Retinal pigment epithelial cell (primary cell): ENCODE measurements around the gene DLGAP1.
A peak's percentile ranks its signal among the peaks of the same experiment; 100 is the strongest.

Source experiments
- DNase-seq: peaks from one replicate; pipeline ENCODE4 v3.0.0-alpha.2; 2010; ENCODE audit warnings: low read depth
- H3K4me3 ChIP-seq: 2 replicates; pipeline ENCODE4 v1.5.1; 2011; ENCODE audit warnings: mild to moderate bottlenecking, low read length, control low read depth, moderate library complexity
- TF ChIP-seq, protein P1 (sequence below): conservative IDR thresholded peaks from 2 replicates; pipeline ENCODE4 v1.5.1; 2011; ENCODE audit warnings: low read depth, low read length, control low read depth, inconsistent platforms

Gene DLGAP1

DNA sequence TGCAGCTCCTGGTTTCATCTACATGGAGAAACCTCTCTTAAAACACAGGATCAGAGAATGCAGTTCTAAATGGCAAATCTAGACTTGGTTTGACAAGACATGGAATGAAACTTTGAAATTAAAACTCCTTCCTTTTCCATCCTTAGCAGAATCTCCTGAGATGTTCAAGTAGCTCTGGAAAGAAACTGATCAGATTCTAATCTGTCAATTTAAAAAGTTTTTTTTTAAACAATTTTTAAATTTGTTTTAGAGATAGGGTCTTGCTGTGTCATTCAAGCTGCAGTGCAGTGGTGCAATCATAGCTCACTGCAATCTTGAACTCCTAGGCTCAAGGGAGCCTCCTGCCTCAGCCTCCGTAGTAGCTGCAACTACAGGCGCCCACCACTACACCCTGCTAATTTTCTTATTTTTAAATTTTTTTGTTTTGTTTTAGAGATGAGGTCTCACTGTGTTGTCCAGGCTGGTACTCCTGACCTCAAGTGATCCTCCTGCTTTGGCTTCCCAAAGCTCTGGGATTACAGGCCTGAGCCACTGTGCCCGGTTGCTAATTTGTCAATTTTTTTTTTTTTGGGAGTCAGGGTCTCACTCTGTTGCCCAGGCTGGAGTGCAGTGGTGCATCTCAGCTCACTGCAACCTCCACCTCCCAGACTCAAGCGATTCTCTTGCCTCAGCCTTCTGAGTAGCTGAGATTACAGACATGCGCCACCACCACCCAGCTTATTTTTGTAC lies 788.4 kb downstream of the DLGAP1 start:
- H3K4me3 ChIP-seq = no peak overlapping the region
- TF ChIP-seq, protein P1, sequence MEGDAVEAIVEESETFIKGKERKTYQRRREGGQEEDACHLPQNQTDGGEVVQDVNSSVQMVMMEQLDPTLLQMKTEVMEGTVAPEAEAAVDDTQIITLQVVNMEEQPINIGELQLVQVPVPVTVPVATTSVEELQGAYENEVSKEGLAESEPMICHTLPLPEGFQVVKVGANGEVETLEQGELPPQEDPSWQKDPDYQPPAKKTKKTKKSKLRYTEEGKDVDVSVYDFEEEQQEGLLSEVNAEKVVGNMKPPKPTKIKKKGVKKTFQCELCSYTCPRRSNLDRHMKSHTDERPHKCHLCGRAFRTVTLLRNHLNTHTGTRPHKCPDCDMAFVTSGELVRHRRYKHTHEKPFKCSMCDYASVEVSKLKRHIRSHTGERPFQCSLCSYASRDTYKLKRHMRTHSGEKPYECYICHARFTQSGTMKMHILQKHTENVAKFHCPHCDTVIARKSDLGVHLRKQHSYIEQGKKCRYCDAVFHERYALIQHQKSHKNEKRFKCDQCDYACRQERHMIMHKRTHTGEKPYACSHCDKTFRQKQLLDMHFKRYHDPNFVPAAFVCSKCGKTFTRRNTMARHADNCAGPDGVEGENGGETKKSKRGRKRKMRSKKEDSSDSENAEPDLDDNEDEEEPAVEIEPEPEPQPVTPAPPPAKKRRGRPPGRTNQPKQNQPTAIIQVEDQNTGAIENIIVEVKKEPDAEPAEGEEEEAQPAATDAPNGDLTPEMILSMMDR = no peak
- no peak for DNase-seq

DNA sequence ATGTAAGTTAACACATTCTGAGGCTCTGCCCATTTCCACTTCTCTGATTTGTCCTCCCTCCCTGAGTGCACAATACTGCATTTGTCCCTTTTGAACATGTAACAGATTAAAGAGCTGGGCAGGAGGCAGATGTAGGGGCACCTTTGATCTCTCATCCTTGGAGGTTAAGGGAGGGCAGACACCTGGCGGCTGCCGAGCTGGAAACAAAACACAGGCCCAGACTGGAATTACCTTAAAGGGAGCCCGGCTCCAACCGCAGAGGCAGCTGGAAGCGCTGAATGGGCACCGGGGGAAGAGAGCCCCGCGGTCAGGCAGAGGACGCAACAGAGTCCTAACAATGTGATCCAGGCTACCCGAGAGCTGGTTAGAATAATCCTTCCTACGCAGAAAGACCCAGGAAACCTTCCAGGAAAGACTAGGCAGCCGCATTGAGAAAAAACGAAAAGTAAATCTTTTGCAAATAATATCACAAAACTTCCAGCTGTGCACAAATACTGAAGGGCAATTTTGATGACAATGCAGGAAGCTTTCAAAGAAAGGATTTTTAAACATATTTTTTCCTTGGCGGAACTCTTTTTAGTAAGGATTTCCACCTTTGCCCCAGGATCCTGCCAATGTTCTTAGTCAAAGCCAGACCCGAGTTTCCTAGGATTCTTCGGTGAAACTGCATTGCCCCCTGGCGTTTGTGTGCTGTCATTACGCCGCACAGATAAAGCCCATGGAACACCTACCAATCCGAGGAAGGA lies 789.2 kb downstream of the DLGAP1 start:
- DNase-seq = peak; percentile 77
- TF ChIP-seq, protein P1 = peak; percentile 93
- peak overlapping the region; percentile 33 for H3K4me3 ChIP-seq

DNA sequence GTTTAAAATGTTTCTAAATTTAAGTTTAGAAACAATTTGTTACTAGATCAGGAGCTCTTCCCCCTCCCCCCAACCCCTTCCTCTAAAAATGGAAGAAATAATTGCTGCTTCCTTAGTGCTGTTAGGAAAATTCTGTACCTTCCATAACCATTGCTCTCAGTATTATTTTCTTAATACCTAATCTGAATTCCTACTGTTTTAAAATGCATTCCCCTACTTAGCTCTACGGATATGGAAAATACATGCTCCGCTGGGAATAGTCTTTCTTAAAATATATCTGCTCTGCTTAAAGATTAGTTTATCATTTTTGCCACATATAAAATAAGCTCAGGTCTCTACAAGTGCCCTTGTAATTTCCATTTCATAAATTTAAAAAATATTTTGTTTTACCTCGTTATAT lies 789.9 kb downstream of the DLGAP1 start:
- no peak overlapping the region for H3K4me3 ChIP-seq
- TF ChIP-seq, protein P1 = no peak

DNA sequence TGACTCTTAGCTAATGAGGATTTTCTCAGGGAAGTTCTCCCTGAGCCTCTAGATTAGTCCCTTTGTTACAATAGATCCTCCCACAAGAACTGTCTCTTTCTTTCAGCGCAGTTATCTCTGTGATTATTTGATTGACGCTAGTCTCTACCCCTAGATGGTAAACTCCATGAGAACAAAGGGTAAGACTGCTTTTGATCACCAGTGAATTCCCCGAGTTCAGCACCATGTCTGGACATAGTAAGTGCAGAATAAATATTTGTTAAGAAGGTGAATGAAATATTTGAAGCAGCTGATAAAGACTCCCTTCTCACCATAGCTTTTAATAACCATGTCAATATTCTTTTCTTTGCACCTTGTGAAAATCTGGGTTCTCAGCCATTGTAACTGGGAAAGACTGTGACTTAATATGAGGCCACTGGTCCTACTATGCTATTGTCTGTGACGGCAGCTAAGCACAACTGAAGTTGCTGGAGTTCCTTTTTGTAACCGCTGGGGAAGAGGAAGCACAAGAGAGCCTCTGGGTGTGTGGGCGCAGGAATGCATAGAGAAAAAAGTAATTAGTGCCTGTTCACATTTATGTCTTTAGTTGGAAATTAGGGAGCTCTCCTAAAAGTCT lies 790.4 kb downstream of the DLGAP1 start:
- TF ChIP-seq, protein P1 = peak; percentile 31
- DNase-seq = no peak
- no peak overlapping the region for H3K4me3 ChIP-seq

More for the DNA sequence above, 789.9 kb downstream of the DLGAP1 start:
- DNase-seq = no peak

DNA sequence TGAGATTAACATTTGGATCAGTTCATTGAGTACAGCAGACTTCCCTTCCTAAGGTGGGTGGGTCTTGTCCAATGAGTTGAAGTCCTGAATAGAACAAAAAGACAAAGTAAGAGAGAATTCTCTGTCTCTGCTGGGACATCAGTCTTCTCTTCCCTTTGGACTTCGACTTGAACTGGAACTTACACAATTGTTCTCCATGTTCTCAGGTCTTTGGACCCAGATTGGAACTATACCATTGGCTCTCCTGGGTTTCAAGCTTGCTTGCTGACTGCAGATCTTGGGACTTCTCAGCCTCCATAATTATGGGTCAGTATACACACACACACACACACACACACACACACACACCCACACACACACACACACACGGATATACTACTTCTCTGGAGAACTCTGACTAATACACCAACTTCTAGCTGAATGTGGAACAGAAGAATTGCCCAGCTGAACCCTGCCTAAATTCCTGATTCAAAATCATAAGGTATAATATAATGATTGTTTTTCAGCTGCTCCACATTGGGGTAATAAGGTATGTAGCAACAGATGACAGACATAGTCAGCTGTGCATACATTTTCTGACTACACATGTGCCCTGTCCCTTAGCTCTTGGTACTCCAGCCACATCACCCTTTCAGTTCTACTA lies 791.1 kb downstream of the DLGAP1 start:
- no peak overlapping the region for H3K4me3 ChIP-seq
- no peak for DNase-seq
- TF ChIP-seq, protein P1 = no peak

DNA sequence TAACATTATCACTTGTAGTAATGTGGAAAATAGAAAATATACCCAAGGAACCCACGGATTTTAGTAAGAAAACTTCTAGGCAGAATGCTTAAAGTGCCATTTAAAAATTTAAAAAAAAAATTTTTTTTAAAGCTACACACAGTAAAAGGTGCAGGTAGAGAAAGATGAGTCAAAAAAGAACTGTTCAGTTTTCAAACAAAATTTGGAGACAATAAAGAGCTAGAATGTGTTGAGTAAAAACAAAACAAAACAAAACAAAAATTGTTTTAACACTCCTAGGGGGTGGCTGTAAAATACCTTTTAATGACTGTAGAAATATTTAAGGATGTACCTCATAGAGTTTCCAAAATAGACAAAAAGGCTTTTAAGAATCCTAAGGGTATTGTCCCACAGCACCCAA lies 793.1 kb downstream of the DLGAP1 start:
- H3K4me3 ChIP-seq = no peak overlapping the region
- TF ChIP-seq, protein P1 = no peak
- DNase-seq = no peak
